OCI-LY7 (cell line): ENCODE measurements around the gene IQCE.

Experiments
- CTCF ChIP-seq: fragments of 200-600 bp; sonication (generic); conservative IDR thresholded peaks from 2 replicates; pipeline ENCODE4 v1.5.1; 2014; ENCODE audit warnings: mild to moderate bottlenecking, antibody characterized with exemption, low read length, moderate library complexity, mixed read lengths
- EZH2phosphoT487 ChIP-seq: fragments of 200-600 bp; sonication (generic); IDR thresholded peaks from 2 replicates; pipeline ENCODE4 v1.6.1; 2018; ENCODE audit warnings: low read depth, borderline replicate concordance, mild to moderate bottlenecking, mixed run types, antibody characterized with exemption, low read length, moderate library complexity, mixed read lengths

DNA sequence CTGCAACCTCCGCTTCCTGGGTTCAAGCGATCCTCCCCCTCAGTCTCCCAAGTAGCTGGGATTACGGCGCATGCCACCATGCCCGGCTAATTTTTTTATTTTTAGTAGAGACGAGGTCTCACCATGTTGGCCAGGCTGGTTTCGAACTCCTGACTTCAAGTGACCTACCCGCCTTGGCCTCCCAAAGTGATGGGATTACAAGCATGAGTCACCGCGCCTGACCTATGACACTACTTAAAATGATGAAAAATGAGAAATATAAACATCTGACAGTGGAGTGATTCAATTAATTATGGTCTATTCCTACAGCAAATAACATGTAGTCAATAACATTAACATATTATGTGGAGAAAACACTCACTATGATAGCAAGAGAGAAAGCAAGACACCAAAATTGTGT is 5.7 kb upstream of the IQCE start:
- TF ChIP-seq CTCF (no peak), EZH2phosphoT487 (no peak)
